Posterior vena cava (tissue), 2 donors: ENCODE data around the gene SMYD2. TPM values are rescaled to one million over a fixed set of nuclear protein-coding genes. Genes with fewer than 3 reads are reported as not detected.
"Not testable (repeated sequence)": the region's sequence is repeated elsewhere in the genome, so short reads cannot be mapped to it uniquely, and the experiment has no call there.

Experiments
- DNase-seq: peaks from one replicate; pipeline ENCODE4 v3.0.0-alpha.2; 2020; ENCODE audit warnings: low spot score
- intact Hi-C, 2 donors: fragments of 100-400 bp; cut with DNase I; formaldehyde crosslinking; loops; one replicate each; pipeline versions ENCODE4 v1.14.1 to v1.14.2; 2022 to 2023
- total RNA-seq, 2 donors: library from RNA; stranded (reverse); fragmentation: NEBNext Ultra II Directional; extraction: Animal tissue kit (Norgen Biotek cat#: 25700); gene quantifications; one replicate each; pipeline ENCODE4 v1.2.1, GENCODE V29; 2021
- donor health status: DM: yes; HTN: yes; CAD: no.
- donor health status: DM: yes; HTN: yes; CAD: no.

The SMYD2 gene
- total RNA-seq, 2 donors from 2014 or later = 14.9 to 17.6 TPM

- DNase-seq = no peak
- intact Hi-C loops = no loop called here
These were observed 10.8 kb upstream of the SMYD2 start for GRCh38 chr1:214270097-214270650.

- intact Hi-C loops = no loop called here
- DNase-seq = no peak
These were observed 9.6 kb upstream of the SMYD2 start for GRCh38 chr1:214271174-214271858.

- DNase-seq = no peak
- intact Hi-C loops = no loop called here
These were observed 8.8 kb upstream of the SMYD2 start for GRCh38 chr1:214271995-214272731.

- intact Hi-C loops = no loop called here
- DNase-seq = no peak
These were observed 7.9 kb upstream of the SMYD2 start for GRCh38 chr1:214272964-214273533.

- intact Hi-C loops, DNase-seq: not testable (repeated sequence)
These were observed 5.3 kb upstream of the SMYD2 start for GRCh38 chr1:214275700-214276099.

- no peak for DNase-seq
- intact Hi-C loops = no loop called here
These were observed 4.2 kb upstream of the SMYD2 start for GRCh38 chr1:214276786-214277185.

- no peak for DNase-seq
- intact Hi-C loops = no loop called here
These were observed 3.0 kb upstream of the SMYD2 start for GRCh38 chr1:214277704-214278635.

GRCh38 chr1:214280386-214281020 is 456 bp upstream of the SMYD2 start:
- intact Hi-C loops = no loop called here
- peak; percentile 84 for DNase-seq

GRCh38 chr1:214281720-214282629 is 1.0 kb downstream of the SMYD2 start:
- intact Hi-C loops = no loop called here
- no peak for DNase-seq

- intact Hi-C loops = no loop called here
- DNase-seq = no peak
These were observed 1.8 kb downstream of the SMYD2 start for GRCh38 chr1:214282630-214283242.

GRCh38 chr1:214285610-214286440 is 4.9 kb downstream of the SMYD2 start:
- intact Hi-C loops = no loop called here

GRCh38 chr1:214287884-214288283 is 6.9 kb downstream of the SMYD2 start:
- no peak for DNase-seq
- intact Hi-C loops = no loop called here

More at GRCh38 chr1:214285610-214286440, 4.9 kb downstream of the SMYD2 start:
- DNase-seq = no peak

GRCh38 chr1:214289574-214290272 is 8.8 kb downstream of the SMYD2 start:
- intact Hi-C loops = no loop called here
- DNase-seq = no peak

GRCh38 chr1:214290424-214291037 is 9.6 kb downstream of the SMYD2 start:
- intact Hi-C loops = no loop called here
- no peak for DNase-seq

GRCh38 chr1:214292322-214292721 is 11.4 kb downstream of the SMYD2 start:
- no peak for DNase-seq
- intact Hi-C loops = no loop called here
